HG03108 (cell line): ENCODE measurements around the gene PLCB1.

ENCODE experiments used
- ATAC-seq: cut with Tn5 transposase; IDR thresholded peaks from one replicate; pipeline ENCODE4 v1.9.1; 2021; ENCODE audit warnings: moderate library complexity; ENCODE audit not compliant: unreplicated experiment

The PLCB1 gene

DNA sequence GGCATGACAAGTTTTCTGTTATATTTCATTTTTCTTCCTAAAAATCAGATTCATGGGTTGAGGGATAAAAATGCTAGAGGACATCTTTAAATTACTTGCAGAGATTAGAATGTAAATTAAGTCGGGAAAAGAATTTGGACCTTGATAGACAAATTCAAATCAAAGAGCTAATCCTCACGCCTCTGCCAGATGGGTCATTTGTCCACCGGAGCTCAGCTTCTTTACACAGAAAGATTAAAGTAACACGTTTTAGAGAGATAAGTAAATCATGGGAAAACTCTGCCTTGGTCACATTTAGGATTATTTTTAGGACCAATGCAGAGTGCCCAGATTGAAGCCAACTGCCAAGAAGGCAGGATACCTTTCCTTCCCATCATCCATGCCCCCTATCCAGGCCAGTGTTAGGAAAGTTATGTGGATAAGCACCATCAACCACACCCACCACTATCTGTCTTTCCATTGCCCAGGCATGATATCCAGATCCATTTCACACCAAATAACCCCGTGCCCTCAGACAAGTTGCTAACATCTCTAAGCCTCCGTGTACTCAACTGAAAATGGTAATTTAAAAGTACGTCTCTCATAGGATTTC, 539.4 kb downstream of the PLCB1 start:
- ATAC-seq, result no peak

DNA sequence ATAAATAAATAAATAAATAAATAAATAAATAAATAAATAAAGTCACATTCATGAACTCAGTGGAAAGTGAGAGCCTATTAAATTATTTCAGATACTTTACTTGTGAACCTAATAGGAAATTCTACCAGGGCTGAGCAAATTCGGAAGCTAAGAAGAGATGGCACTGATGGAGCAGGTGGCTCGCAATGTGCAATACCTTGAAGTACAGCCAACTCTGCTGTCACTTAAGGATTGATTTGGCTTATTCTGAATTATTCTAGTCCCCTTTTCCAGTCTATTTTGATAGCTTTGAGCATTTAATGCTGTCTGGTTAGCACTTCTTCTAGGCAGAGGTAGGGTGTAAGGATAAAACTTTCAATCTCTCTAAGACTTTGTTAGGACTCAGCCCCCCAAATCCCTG, 541.0 kb downstream of the PLCB1 start:
- no peak for ATAC-seq

DNA sequence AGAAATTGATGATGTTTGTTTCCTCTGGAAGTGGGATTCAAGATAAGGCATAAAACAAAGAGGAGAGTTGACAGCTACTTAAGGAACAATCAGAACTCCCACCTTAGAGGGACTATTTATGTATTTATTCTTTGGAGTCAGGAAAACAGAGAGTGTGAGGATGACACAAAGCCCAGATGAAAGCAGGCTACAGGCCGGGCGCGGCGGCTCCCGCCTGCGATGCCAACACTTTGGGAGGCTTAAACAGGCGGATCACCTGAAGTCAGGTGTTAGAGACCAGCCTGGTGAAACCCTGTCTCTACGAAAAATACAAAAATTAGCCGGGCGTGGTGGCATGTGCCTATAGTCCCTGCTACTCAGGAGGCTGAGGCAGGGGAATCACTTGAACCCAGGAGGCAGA, 543.8 kb downstream of the PLCB1 start:
- ATAC-seq, result no peak

DNA sequence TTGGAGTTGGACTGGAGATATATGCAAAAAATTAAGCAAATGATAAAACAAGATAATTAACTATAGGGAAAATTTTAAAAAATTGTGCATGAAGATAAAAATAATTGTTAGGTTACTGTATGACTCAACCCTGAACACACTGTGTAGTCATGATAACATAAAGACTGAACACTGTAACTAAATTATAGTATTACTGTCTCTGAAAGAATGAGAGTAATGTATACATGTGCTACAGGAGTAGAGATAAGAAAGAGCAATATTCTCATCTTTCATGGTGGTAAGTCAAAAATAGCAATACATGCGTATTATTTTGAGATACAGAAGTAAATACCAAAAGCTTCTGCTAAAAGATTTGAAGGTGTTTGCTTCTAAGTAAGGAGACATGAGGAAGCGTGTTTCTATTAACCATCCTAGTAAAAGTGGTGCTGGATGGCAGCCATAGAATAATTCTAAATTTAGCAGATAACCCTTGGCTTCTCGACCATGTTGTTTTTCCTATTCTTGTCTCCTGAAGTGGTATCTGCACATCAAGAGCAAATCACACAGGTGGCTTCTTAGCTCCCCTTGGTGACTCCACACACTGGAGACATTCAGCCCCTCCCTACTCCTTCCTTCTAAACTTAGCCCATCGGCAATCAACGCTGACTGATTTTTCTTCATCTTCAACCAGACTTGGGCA, 546.2 kb downstream of the PLCB1 start:
- ATAC-seq, result no peak

DNA sequence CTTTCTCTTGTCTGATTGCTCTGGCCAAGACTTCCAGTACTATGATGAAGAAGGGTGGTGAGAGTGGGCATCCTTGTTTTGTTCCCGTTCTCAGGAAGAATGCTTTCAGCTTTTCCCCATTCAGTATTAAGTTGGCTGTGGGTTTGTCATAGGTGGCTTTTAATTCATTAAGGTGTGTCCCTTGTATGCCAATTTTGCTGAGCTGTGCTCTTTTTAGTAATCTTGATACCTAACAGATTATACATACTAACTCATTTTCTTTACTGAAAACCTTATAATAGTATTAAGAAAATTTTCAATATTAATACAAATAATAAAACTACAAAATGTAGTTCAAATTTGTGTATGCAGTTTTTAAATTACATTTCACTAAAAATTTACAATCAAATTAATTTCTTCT, 557.3 kb downstream of the PLCB1 start:
- no peak for ATAC-seq

DNA sequence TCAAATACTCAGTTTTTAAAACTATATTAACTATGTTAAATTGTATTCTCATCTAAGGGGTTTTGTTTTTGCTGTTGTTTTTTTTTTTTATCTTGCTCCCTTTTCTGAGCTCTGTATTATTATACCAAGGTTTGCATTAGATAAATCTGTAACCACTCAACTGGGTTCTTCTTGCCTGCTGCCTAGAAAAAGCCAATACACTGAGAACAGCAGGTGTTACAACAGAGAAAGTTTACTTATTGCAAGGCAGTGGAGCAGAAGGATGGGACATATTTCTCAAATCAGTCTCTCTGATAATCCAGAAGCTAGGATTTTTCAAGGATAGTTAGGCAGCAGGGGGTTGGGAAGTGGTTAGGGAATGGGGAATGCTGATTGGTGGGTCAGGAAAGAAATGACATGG, 558.0 kb downstream of the PLCB1 start:
- no peak for ATAC-seq

DNA sequence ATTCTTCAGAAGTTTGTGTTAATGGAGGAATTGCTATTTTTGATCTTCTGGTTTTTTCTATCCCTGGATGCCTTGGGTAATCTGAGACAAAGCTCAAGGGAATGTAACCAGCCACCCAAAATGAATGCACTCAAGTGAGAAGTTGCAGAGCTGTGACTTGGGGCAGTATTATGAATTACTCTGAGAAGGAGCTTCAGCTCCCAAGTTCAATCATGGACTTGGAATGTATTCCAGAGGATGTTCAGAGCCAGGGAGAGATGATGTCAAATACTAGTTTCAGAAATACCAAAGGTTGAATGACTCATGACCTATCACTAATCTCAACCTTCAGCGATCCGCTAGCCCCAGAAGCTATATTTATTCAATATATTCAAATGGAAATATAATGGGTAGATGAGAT, 561.6 kb downstream of the PLCB1 start:
- ATAC-seq, result no peak

DNA sequence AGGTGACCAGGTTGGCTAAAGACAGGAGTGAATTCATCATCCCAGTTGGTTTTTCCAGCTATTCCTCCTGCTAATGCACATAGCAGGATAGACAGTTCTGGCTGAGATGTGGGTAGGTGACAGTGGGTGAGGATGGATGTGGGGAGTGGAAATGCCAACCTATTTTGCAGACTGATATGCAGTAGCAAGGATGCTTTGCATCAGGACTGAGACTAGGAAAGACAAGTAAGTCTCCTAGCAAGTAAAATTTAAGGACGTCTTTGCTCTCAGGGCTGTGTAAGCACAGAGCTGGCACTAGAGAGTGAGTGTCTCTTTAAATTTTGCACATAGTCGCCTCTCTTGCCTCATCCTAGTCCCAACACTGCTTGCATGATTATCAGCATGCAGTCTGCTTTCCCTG, 568.7 kb downstream of the PLCB1 start:
- ATAC-seq, result no peak

DNA sequence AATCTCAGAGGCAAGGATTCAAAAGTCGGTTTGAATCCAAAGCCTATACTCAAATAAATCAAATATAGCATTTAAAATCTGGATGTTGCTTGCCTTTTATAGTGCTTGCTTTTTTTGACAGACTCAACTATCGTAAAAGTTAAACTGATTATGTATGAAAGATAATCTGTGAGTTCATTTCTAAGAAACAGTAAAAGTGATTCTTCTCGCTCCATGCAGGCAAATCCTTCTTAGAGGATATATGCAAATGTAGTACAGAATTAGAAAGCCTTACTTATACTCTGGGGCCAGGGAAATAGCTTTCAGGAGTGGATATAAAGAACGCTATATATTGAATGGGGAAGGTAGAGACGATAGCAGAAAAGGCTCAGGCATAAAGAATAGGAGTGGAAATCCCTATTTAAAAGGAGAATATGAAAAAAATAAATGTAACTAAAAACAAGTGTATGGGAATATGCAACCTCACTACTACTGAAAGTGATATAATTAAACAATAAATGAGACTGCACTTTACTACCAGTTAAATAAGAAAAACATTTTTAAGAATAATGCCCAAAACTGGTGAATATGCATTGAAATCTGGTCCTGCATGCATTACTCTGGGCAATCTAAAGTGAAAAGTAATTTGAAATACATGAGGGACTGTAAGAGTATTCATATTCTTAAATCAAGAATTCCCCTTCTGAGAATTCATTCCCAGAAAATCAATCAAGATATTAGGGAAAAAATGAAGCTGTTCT, 575.1 kb downstream of the PLCB1 start:
- ATAC-seq, result no peak

DNA sequence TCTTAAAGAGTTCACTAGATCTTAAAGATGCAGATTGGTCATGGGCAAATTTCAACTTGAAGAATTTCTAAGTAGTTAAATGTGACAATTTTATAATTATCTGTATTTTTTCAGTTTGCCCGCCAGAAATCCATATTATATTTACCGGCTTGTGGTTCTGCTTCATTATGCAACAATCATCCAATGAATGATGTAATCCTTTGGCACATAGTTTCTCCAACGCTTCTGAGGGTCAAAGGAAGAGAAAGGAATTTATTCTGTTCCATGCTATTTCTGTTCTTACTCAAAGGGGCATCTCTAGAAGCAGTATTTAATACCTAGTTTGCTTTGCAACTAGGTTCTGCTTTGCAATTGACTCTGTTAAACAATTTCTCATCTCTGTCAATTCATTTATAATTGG, 577.6 kb downstream of the PLCB1 start:
- ATAC-seq, result no peak

DNA sequence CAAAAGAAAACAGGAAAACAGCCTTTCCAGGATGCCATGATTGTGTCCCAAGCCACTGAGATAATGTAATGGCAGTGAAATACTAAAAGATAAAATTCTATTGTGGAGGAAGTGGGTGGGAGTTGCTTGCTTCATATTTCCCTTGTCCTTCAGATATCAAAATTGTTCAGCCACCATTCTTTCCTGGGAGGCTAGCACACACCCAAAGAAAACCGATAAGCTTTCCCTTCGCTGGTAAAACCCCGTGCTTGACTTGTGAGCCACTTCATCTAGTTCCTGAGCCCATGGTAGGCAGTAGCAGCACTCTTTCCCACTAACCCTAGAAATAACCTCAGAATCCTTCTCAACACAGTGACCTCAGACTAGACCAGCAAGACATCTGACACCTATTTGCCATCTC, 579.4 kb downstream of the PLCB1 start:
- ATAC-seq, result no peak

DNA sequence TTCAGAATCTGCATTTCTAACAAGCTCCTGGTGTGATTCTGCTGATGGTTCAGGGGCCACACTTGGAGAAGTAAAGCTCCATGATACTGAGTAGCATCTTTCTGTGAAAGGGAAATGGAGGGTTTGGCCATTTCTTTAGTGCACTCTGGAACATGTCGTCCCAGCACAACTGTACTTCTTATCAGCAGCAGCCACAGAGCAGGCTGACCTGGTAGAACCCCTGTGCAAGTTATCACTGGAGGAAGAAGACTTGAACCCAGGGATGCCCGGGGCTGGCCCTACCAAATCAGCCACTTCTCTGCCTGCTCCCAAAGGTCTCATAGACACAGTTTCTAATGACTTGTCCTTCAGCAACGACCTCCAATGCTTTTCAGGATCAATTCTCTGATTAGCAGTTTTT, 582.1 kb downstream of the PLCB1 start:
- no peak for ATAC-seq

DNA sequence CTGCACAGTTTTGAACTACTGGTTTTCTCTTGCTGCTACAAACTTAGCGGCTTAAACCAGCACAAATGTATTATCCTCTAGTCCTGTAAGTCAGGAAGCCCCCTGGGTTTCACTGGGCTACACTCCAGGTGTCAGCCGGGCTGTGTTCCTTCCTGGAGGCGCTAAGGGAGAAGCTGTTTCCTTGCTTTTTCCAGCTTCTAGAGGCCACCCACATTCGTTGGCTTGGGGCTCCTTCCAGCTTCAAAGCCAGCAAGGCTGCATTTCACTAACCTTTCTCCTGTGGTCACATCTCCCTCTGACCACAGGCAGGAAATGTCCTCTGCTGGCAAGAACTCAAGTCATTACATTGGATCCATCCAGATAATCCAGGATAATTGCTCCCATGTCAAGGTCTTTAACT, 586.2 kb downstream of the PLCB1 start:
- no peak for ATAC-seq

DNA sequence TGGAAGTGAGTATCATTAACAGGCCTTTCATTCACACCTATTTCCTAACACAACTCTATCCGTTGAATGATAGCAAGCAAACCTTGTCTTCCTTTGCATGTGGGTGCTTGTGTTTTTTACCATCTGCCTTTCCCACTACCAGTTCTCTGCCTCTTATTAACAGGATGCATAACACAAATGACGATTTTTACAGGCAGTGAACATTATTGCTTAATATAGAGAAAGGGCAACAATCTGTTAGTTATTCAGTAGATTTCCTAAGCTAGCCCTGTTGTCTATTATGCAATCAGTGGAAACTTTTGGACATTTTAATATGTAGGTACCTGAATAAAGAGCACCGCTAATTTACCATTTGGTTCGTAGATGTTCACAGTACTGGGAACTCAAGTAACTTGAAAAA, 588.0 kb downstream of the PLCB1 start:
- ATAC-seq, result no peak

DNA sequence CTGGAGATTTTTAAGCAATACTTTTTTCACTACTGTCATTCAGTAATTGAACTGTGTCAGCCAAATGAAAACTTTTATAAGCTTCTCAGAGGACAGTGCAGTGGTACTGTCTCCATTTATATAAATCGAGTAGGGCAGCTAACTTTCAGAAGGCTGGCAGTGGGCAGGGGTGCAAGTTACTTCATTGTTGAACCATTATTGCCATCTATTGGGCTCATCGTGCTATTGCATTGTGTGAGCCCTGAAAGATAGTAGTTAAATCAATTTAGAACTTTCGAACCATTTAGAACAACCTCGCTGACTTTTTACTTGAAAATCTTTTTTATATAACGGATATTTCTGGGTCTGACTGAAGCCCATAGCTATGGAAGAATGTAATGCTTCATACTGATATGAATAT, 589.0 kb downstream of the PLCB1 start:
- ATAC-seq, result no peak

DNA sequence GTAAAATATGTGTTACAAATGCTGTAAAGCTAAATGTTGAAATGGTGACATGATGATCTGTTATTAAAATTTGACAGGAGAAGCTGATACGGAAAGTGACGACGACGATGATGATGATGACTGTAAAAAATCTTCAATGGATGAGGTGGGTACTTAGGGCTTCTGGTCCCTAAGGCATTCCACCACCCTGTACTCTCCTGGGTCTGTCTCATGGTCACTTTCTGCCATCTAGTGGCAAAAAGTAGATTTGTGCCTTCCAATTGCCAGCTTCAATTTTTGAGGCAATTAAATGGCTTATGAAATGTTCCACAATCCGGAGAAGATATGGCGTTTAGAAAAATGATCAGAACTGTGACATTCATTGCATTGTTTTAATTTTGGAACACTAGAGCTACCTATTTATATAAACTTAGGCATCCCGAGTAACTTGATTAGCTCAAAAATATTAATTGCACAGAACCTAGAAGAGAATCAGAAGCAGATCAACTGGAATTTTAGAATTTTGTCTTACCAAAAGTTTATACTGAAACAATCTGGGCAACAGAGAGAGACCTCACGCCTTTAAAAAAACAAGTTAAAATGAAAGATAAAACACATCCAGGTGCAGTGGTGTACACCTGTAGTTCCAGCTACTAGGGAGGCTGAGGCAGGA, 590.3 kb downstream of the PLCB1 start:
- ATAC-seq, result peak; percentile 77

DNA sequence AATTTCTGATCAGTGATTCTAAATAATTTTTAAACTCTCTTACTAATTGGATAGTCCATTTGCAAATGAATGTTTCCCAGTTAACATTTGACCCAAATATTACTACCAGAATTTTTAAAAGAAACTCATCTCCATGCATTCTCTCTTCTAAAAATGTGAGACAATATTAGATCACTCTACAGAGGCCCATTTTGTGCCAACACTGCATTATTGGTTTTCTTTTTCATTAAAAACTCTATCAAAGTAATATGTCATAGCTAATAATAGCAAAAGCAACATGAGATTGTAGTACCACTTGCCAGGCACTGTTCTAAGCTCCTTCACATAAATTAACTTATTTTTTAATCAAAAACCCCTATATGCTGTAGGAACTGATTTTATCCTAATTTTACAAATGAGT, 591.2 kb downstream of the PLCB1 start:
- ATAC-seq, result no peak

DNA sequence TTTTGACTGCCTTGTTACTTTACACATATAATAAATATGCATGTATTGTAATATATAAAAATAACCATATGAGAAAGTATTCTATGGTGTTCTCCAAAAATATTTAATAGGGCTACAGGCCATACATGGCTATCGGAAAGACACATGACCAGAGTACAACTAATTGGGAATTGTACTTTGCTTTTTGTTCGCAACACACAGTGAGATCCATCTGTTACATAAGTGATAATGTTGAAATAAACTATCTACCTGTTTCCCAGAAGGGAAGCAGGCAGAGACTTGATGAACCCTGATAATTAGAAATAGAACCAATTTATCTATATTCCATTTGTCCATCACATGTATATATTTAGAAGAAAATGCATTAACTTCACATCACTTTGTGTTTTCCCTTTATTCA, 592.8 kb downstream of the PLCB1 start:
- ATAC-seq, result no peak

DNA sequence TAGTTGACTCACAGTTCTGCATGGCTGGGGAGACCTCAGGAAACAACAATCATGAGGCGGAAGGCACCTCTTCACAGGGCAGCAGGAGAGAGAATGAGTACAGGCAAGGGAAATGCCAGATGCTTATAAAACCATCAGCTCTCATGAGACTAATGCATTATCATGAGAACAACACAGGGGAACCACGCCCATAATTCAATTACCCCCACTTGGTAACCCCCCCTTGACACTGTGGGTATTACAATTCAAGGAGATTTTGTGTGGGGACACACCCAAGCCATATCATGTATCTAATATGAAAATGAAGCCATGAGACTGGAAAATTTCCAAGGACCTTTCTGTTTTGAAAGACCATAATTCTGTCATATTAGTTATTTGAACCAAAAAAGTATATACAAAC, 594.4 kb downstream of the PLCB1 start:
- ATAC-seq, result no peak

DNA sequence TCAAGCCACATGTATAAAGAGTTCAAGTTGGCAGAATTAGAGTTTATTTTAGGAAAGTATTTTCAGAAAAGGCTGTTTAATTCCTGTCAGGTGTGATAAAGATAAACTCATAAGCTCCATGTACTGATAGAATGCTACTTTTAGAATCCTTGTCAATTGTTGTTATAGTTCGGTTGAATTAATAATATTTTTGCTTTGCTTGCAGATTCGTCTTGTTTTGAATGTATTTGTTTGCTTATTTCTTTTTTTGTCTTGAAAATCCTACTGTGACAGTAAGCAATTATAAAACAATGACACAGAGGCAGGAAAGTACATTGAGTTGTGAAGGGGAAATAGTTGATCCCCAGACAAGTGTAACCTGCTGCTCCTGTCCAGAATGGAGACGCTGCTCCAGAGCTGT, 602.9 kb downstream of the PLCB1 start:
- ATAC-seq, result no peak

DNA sequence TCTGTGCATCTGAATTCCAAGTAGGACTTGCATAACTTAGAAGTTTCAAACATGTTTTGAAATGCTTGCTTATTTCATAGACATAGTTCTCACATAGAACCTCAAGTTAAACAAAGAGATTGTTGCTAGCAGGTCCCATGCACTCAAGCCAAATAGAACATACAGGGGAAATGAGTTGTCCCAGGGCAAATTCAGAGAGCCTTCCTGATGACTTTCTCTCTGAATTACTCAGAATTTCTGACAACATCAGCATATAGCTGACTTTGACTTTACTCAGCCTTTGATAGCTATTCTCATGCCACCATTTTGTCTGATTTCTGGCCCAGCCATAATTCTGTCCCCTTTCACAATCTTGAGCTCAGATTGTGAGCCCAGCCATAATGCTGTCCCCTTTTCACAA, 603.6 kb downstream of the PLCB1 start:
- no peak for ATAC-seq

DNA sequence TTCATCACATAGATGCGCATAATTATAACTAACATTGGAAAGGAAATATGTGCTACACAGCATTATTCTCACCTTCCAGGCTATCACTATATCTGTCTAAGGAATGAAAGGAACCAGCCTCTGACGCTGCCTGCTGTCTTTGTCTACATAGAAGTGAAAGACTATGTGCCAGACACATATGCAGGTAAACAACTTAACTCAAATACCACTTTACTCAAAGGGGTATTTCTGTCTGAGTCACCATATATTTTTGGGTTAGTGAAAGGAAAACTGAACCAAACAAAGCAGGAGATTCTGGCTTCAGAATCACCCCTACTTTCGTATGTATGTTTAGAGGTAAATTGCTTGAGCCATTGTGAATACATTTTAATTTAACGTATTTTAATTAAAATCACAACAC, 608.2 kb downstream of the PLCB1 start:
- peak; percentile 83 for ATAC-seq
